ENCODE measurements around the gene SLC2A9. TPM values are rescaled to one million over a fixed set of nuclear protein-coding genes. Genes with fewer than 3 reads are reported as not detected.
A peak's percentile ranks its signal among the peaks of the same experiment; 100 is the strongest.

The SLC2A9 gene
- total RNA-seq, 2 donors from 2014 or later: 1.1 to 1.8 TPM

- H3K4me1 Mint-ChIP-seq: no peaks in the 10 kb centered on the region
- no peaks in the 10 kb centered on the region for H3K9me3 Mint-ChIP-seq
- peak overlapping the region; percentile 86 for H3K4me3 Mint-ChIP-seq
- ATAC-seq (replicated peaks): peak; percentile 100
- H3K27me3 Mint-ChIP-seq: no peaks in the 10 kb centered on the region
- no peaks in the 10 kb centered on the region for H3K36me3 Mint-ChIP-seq (ENCODE audit: low read depth)
- H3K27ac Mint-ChIP-seq: peak overlapping the region; percentile 87
Measured at GRCh38 chr4:10018818-10019461, 2.4 kb downstream of the SLC2A9 start.

DNA sequence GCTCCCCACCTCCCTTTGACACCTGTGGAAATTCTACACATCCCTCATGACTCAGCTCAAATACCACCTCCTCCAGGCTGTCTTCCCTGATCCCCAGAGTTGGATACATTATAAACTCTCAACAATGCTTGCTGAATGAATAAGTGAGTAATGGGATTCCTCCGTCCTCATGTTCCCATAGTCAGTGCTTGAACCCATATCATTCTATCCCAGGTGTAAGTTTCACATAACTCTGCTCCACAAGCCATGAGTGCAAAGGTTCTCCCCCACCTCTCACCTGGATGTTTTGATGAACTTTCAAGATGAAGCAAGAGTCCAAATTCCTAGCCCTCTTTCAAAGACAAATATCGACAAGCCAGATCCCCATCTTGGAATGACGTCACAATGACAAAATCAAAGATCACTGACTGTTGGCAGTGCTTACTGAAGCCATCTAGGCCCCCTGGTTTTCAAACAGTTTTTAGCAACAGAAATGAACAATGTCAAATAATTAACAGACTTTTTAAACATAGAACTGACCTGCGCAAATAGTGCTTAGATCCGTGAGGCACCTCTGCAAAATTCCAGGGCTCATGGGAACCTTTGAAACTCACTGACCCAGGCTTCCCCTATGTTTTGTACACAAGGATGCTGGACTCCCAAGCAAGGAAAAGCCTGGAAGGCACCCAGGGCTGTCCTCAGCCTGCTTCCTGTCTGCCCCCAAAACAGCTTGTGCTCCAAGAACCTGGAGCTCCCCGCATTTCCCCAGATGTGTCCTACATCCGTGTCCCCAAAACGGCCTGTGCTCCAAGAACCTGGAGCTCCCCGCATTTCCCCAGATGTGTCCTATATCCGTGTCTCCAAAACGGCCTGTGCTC, 4.0 kb downstream of the SLC2A9 start:
- no peak for ATAC-seq (replicated peaks)
- no peak overlapping the region for H3K4me3 Mint-ChIP-seq
- H3K27ac Mint-ChIP-seq: no peak overlapping the region
- H3K27me3 Mint-ChIP-seq: no peaks in the 10 kb centered on the region
- no peaks in the 10 kb centered on the region for H3K36me3 Mint-ChIP-seq (ENCODE audit: low read depth)
- no peaks in the 10 kb centered on the region for H3K4me1 Mint-ChIP-seq
- no peaks in the 10 kb centered on the region for H3K9me3 Mint-ChIP-seq

DNA sequence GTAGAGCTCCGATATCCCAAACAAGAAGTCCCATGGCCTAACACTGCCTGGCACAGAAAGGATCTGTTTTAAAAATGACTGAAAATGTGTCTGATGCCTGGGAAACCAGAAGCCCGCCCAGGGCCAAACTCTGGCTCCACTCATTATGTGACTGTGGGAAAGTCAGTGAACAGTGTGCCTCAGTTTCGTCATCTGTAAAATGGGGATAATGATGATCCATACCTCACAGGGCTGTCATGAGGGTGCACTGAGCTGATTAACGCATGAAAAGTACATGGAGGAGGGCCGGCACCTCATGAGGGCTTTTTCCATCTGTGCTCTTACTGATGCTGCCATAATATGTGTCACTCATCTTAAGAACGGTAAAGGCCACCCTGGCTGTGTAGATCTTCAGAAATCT, 5.1 kb downstream of the SLC2A9 start:
- Mint-ChIP-seq H3K4me1 (no peaks in the 10 kb centered on the region), H3K36me3 (ENCODE audit: low read depth) (no peaks in the 10 kb centered on the region), H3K9me3 (no peaks in the 10 kb centered on the region), H3K27me3 (no peaks in the 10 kb centered on the region), H3K27ac (no peak overlapping the region), H3K4me3 (no peak overlapping the region)
- ATAC-seq (replicated peaks): no peak

DNA sequence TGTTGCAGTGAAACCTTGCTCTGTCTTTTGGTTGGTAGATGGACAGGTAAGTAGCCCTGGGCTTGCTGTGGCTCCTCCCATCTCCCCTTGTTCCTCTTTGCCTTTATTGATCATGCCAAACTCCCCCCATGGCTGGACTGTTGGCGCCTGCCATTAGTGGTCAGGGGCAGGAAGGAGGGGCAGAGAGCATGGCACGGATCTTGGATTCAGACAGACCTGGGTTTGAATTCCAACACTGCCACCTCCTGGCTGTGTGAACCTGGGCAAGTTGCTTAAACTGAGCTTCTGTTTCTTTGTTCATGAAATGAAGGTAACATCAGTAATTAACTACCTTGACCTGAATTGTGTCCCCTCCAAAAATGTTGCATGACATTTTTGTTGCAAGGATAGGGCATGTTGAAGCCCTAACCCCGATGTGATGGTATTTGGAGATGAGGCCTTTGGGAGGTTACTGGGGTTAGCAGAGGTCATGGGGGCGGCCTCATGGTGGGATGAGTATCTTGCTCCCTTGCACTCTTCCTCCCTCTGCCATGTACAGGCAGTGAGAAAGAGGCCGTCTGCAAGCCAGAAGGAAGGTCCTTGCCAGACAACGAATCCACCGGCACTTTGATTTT, 6.0 kb downstream of the SLC2A9 start:
- no peak overlapping the region for H3K27ac Mint-ChIP-seq
- no peaks in the 10 kb centered on the region for H3K9me3 Mint-ChIP-seq
- no peaks in the 10 kb centered on the region for H3K36me3 Mint-ChIP-seq (ENCODE audit: low read depth)
- no peak for ATAC-seq (replicated peaks)
- no peaks in the 10 kb centered on the region for H3K27me3 Mint-ChIP-seq
- no peaks in the 10 kb centered on the region for H3K4me1 Mint-ChIP-seq
- H3K4me3 Mint-ChIP-seq: no peak overlapping the region

- Mint-ChIP-seq H3K36me3 (ENCODE audit: low read depth) (no peaks in the 10 kb centered on the region), H3K27ac (no peak overlapping the region), H3K27me3 (no peaks in the 10 kb centered on the region), H3K9me3 (no peaks in the 10 kb centered on the region), H3K4me3 (no peak overlapping the region), H3K4me1 (no peaks in the 10 kb centered on the region)
- ATAC-seq (replicated peaks): peak; percentile 41
Measured at GRCh38 chr4:10013722-10014121, 7.6 kb downstream of the SLC2A9 start.

- Mint-ChIP-seq H3K4me1 (no peaks in the 10 kb centered on the region), H3K27me3 (no peaks in the 10 kb centered on the region), H3K4me3 (no peak overlapping the region), H3K27ac (no peak overlapping the region), H3K9me3 (no peaks in the 10 kb centered on the region), H3K36me3 (ENCODE audit: low read depth) (no peaks in the 10 kb centered on the region)
- ATAC-seq (replicated peaks): no peak
Measured at GRCh38 chr4:10011885-10012284, 9.4 kb downstream of the SLC2A9 start.

GRCh38 chr4:10011277-10011676, 10.0 kb downstream of the SLC2A9 start:
- Mint-ChIP-seq H3K9me3 (no peaks in the 10 kb centered on the region), H3K27me3 (no peaks in the 10 kb centered on the region), H3K4me3 (no peak overlapping the region), H3K36me3 (ENCODE audit: low read depth) (no peaks in the 10 kb centered on the region), H3K27ac (no peak overlapping the region), H3K4me1 (no peaks in the 10 kb centered on the region)
- no peak for ATAC-seq (replicated peaks)

DNA sequence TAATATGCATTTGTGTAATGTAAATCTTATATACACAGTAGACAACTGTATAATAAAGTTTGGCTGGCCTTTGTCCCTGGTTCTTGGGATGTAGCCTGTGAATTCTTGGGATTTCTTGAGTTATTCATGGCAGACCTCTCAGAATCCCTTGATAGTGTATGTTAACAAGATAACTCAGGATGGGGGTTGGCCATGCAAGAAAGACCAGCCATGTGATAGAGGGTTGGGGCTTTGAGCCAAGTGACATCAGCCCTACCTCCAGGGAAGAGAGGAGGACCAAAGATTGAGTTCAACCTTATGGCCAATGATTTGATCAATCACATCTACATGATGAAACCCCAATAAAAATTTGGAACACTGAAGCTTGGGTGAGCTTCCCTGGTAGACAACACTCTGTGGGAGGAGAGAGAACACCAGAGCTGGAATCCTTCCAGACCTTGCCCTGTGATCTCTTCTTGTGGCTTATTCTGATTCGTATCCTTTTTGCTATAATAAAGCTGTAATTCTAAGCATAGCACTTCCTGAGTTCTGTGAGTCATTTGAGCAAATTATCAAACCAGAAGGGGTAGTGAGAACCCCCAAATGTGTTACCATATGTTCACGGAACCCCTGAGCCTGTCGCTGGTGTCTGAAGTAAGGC, 11.3 kb downstream of the SLC2A9 start:
- Mint-ChIP-seq H3K27ac (no peak overlapping the region), H3K27me3 (no peaks in the 10 kb centered on the region), H3K4me3 (no peak overlapping the region), H3K9me3 (no peaks in the 10 kb centered on the region), H3K36me3 (ENCODE audit: low read depth) (no peaks in the 10 kb centered on the region), H3K4me1 (no peaks in the 10 kb centered on the region)
- no peak for ATAC-seq (replicated peaks)

GRCh38 chr4:10008609-10009005, 12.7 kb downstream of the SLC2A9 start:
- Mint-ChIP-seq H3K27ac (no peak overlapping the region), H3K27me3 (no peaks in the 10 kb centered on the region), H3K36me3 (ENCODE audit: low read depth) (no peaks in the 10 kb centered on the region), H3K4me3 (no peak overlapping the region), H3K4me1 (no peaks in the 10 kb centered on the region), H3K9me3 (no peaks in the 10 kb centered on the region)
- no peak for ATAC-seq (replicated peaks)

DNA sequence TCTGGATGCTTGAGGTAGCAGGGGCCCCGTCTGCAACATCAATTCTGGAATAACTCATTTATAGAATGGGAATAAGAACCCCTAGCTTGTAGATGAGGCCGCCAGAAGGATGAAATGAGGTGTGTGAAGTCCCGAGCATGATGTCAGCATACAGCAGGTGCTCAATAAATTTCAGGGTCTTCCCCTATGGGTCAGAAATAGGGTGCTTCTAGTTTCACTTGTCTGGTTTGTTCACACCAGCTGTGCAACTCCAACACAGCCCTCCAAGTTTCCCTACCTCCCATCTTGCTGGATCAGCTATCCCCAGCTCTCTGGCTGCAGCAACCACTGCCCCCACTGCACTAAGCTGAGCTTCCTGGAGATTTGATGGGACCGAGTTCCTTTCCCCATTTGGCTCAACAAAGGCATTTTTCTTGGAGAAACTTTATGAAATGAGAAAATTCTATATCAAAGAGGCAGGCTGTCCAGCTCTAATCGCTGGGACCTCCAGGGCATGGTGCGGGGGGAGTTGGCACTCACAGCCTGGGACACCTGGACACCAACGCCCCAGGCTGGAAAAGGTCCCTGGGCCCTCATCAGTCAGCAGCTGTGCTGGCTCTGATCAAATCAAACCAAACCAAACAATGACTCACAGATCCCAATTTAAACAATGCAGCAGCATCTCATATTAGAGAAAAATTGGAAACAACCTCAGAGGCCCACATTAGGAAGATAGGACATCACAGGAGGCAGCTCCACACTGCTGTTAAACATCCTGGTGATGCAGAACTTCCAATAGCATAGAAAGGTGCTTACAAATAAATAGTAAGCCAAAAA, 13.3 kb downstream of the SLC2A9 start:
- peak; percentile 11 for ATAC-seq (replicated peaks)
- Mint-ChIP-seq H3K27ac (no peak overlapping the region), H3K9me3 (no peaks in the 10 kb centered on the region), H3K4me1 (no peaks in the 10 kb centered on the region), H3K27me3 (no peaks in the 10 kb centered on the region), H3K36me3 (ENCODE audit: low read depth) (no peaks in the 10 kb centered on the region), H3K4me3 (no peak overlapping the region)

DNA sequence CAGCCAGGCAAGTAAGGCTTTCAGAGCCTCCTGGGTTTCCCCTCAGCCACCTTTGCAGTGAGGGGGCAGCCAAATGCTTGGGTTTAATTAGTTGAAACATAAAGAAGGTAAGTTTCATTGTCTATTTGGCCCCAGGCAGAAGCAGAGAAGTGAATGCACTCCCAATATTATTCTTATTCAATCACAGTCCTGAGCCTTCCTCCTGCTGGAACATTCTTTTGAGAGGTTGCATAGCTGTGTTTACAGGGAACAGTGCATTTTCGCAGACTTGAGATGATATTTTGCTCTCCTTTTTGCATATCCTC, 13.9 kb downstream of the SLC2A9 start:
- no peaks in the 10 kb centered on the region for H3K9me3 Mint-ChIP-seq
- H3K36me3 Mint-ChIP-seq (ENCODE audit: low read depth): no peaks in the 10 kb centered on the region
- ATAC-seq (replicated peaks): peak; percentile 14
- no peak overlapping the region for H3K27ac Mint-ChIP-seq
- no peaks in the 10 kb centered on the region for H3K4me1 Mint-ChIP-seq
- H3K4me3 Mint-ChIP-seq: no peak overlapping the region
- H3K27me3 Mint-ChIP-seq: no peaks in the 10 kb centered on the region

DNA sequence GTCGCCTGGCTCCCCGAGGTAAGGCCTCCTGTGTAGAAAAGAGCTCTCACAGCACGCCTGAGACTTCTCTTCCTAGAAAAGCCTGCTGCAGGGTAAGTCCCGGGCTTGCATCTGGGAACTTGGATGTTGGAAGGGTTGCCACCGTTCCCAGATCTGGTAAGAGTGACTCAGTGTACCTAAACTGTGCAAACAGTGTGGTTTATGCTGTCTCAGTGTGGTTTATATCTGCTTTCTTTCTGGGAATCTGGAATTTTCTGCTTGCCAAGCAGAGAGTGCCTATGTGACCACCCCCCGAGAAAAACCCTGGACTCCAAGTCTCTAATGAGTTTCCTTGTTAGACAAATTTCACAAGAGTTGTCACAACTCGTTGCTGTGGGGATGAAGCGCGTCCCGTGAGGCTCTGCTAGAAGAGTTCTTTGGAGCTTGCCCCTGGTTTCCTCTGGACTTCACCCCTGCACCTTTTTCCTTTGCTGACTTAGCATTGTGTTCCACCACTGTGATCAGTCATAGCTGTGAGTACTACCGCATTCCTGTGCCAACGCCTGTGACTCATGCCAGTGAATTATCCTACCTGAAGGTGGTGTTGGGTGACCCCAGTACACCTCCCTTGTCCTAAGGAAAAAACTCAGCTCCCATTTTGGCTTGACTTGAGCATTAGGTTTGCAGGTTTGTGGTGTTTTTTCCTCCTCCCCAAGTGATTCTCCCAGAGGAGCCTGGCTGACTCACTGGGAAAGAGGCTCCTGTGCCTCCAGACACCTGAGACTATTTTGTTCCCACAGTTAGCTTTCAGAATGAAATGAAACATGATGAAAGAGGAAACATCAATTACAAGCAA, 14.5 kb downstream of the SLC2A9 start:
- H3K4me1 Mint-ChIP-seq: no peaks in the 10 kb centered on the region
- ATAC-seq (replicated peaks): peak; percentile 43

GRCh38 chr4:10006231-10006600, 15.1 kb downstream of the SLC2A9 start:
- Mint-ChIP-seq H3K9me3 (no peaks in the 10 kb centered on the region), H3K27me3 (no peaks in the 10 kb centered on the region), H3K36me3 (ENCODE audit: low read depth) (no peaks in the 10 kb centered on the region), H3K4me3 (no peak overlapping the region), H3K27ac (no peak overlapping the region), H3K4me1 (no peaks in the 10 kb centered on the region)
- ATAC-seq (replicated peaks): no peak

More for the DNA sequence above, 14.5 kb downstream of the SLC2A9 start:
- H3K27ac Mint-ChIP-seq: no peak overlapping the region
- no peak overlapping the region for H3K4me3 Mint-ChIP-seq
- no peaks in the 10 kb centered on the region for H3K36me3 Mint-ChIP-seq (ENCODE audit: low read depth)
- no peaks in the 10 kb centered on the region for H3K9me3 Mint-ChIP-seq
- H3K27me3 Mint-ChIP-seq: no peaks in the 10 kb centered on the region

All from activated T-helper 17 cell treated with anti-CD3 and anti-CD28 coated beads, Interleukin-2, amount 50 U/mL, for 72 hours (primary cell).